Activated CD8-positive, alpha-beta memory T cell treated with anti-CD3 and anti-CD28 coated beads for 48 hours (primary cell): ENCODE measurements around the gene PAFAH2.
"Not testable (repeated sequence)": the region's sequence is repeated elsewhere in the genome, so short reads cannot be mapped to it uniquely, and the experiment has no call there.

Source experiments
- DNase-seq, 3 experiments: peaks; one replicate each; pipeline ENCODE4 v3.0.0-alpha.2; 2020; ENCODE audit warnings: low read depth in 2 of 3, low spot score in 2 of 3

The PAFAH2 gene

GRCh38 chr1:25933479-25934365, 64.1 kb downstream of the PAFAH2 start:
- DNase-seq = no peak

GRCh38 chr1:25932811-25933400, 65.0 kb downstream of the PAFAH2 start:
- DNase-seq = not testable (repeated sequence)

GRCh38 chr1:25932321-25932720, 65.5 kb downstream of the PAFAH2 start:
- DNase-seq = no peak

- DNase-seq = no peak
Measured at GRCh38 chr1:25929016-25929415, 68.8 kb downstream of the PAFAH2 start.

GRCh38 chr1:25927521-25928265, 70.2 kb downstream of the PAFAH2 start:
- DNase-seq = no peak

GRCh38 chr1:25926731-25927496, 70.9 kb downstream of the PAFAH2 start:
- no peak for DNase-seq

- DNase-seq = no peak
Measured at GRCh38 chr1:25924454-25924853, 73.4 kb downstream of the PAFAH2 start.

- DNase-seq = peak in 1 of 3 experiments; percentile 13
Measured at GRCh38 chr1:25922971-25923552, 74.8 kb downstream of the PAFAH2 start.

GRCh38 chr1:25922056-25922970, 75.5 kb downstream of the PAFAH2 start:
- DNase-seq = peak in 1 of 3 experiments; percentile 18

GRCh38 chr1:25918615-25919014, 79.2 kb downstream of the PAFAH2 start:
- DNase-seq = no peak

- no peak for DNase-seq
Measured at GRCh38 chr1:25917996-25918395, 79.9 kb downstream of the PAFAH2 start.

GRCh38 chr1:25916460-25916859, 81.4 kb downstream of the PAFAH2 start:
- DNase-seq = no peak

- no peak for DNase-seq
Measured at GRCh38 chr1:25914074-25914995, 83.5 kb downstream of the PAFAH2 start.

GRCh38 chr1:25913206-25913605, 84.7 kb downstream of the PAFAH2 start:
- DNase-seq = no peak

- no peak for DNase-seq
Measured at GRCh38 chr1:25912076-25912831, 85.6 kb downstream of the PAFAH2 start.

- DNase-seq = no peak
Measured at GRCh38 chr1:25911162-25911561, 86.7 kb downstream of the PAFAH2 start.
